Activated CD4-positive, CD25-positive, alpha-beta regulatory T cell treated with anti-CD3 and anti-CD28 coated beads, Interleukin-2, amount 50 U/mL, for 24 hours (primary cell): Measurements from ENCODE around the gene FGD5.

ENCODE experiments used
- ATAC-seq, 2 donors: fragments of 150-1000 bp; cut with Tn5 transposase; one replicate each; pipeline ENCODE4 v1.10.0; 2021; ENCODE audit warnings: mild to moderate bottlenecking in 1 of 2, moderate library complexity in 1 of 2

FGD5 gene

DNA sequence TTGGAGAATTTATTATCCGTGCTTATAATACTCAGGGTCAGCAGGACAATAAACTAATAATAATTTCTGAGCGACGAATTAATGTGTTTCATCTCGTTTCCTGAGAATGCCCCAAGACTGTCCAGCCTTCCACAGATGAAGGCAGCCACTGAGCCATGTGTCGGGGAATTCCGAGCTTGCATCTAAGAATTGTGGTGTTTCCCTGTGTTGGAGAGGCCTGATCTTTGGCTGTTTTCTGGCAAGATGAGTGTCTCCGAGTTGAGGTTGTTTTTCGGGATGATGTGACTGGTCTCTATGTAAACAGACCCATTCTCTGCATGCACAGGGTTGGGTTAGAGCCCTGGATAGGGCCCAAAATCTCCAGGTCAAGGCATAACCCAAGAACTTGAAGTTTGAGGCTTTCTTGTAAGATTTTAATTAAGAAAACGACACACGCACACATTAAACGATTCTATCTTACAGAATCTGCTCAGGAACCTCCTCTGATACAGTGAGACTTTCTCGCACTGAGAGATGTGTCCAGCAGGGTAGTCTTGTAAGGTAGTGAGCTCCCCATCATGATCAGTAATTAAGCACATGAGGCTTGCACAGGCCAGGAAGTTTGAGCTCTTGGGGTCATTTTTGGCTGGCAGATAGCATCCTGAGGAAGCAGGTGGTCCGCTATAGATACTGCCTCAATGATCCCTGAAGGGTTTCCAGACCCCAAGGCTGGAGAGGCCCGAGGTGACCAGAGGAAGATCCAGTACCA is 14.4 kb downstream of the FGD5 start:
- ATAC-seq: no peak

DNA sequence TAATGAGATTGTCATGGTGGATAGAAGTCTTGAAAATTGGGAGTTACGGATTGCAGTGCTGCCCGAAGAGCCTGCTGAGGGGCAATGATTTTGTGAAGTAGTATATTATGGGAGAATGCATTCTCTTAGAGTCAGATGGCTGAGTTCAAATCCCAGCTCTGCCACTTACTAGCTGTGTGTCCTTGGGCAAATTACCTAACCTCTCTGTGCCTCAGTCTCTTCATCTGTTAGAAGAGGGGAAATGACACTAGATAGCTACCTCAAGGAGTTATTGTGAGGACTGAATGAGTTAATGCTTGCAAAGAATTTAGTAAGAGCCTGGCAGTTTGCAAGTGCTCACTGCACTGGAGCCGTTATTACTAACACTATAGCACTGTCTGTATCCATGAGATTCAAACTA is 15.4 kb downstream of the FGD5 start:
- no peak for ATAC-seq

DNA sequence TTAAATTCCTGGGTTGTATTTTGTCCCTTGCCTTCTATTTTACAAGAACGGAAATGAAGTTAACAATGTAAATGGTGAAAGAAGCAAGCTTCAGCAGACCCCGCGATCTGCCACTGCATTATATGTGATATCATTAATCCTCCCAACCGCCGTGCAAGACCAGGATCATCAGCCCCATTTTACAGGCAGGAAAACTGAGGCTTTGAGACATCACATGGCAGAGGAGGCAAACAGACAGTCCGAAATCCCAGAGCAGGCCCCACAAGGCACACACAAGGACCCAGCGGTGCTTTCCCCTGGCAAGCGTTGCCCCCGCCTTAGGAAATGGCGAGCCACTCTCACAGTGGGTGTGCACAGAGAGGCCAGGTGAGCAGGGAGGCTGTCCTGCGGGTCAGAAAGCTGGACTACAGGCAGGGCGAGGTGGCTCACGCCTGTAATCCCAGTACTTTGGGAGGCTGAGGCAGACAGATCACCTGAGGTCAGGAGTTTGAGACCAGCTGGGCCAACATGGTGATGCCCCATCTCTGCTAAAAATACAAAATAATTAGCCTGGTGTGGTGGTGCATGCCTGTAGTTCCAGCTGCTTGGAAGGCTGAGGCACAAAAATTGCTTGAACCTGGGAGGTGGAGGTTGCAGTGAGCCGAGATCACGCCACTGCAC is 16.2 kb downstream of the FGD5 start:
- no peak for ATAC-seq

DNA sequence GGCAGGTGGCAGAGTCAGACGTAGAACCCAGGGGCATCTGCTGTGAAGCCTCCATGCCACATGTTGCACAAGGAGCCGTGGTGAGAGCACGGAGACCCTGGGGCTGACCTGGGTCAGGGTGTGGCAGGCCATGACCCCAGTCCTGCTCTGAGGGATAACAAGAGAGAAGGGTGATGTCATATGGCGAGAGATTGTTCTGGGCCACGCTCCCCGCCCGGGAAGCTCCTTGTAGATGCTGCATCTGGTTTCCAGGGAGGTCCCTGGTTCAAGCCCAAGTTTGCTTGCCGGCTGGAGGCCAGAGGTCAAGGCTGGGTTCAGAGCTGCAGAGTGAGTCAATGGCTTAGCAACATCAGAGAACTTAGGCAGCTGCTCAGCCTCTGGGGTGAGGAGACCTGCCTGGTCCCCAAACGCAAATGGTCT is 17.3 kb downstream of the FGD5 start:
- ATAC-seq: no peak

DNA sequence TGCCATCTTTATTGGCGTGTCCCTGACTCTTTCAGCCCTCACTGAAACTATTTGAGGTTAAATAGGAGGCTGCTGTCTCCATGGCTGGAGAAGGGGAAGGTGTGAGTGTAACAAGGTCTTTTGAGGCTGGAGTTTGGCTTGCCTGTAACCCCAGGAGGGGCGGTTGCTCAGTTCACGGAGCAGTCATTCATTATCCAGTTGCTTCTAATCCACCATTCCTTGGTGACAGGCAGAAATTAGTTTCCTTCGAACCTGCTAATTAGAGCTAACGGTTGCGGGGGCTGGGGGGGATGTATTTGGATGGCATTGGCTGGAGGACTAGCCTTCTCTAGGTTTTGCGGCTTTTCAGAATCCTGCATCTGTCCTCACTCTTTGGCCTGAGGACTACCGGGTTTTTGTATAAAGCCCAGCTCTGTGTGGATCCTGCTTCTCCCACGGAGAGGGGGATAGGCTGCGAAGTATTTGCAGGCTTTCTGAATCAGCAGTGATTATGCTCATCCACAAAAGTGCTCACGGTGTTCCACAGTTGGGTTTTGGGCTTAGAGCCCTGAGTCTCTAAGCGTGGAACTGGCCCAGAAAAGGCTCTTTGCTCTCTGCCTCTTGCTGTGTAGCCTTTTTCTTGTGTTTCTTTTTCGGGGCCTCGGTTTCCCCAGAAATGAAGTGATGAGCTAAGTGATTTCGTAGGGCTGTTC is 18.6 kb downstream of the FGD5 start:
- no peak for ATAC-seq

DNA sequence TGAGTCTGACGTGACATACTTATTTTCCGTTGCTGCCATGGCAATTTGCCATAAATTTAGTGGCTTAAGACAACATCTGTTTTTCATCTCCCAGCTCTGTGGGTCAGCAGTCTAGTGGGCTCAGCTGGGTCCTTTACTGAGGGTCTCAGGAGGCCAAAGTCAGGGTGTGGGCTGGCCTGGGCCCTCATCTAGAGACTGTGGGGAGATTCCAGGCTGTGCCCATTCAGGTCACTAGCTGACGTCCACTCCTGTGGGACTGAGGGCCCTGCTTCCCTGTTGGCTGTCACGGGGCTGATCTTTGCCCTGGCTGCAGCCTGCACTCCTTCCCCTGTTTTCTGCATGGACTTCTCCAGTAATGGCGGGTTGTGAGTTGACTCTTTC is 19.1 kb downstream of the FGD5 start:
- ATAC-seq: no peak

DNA sequence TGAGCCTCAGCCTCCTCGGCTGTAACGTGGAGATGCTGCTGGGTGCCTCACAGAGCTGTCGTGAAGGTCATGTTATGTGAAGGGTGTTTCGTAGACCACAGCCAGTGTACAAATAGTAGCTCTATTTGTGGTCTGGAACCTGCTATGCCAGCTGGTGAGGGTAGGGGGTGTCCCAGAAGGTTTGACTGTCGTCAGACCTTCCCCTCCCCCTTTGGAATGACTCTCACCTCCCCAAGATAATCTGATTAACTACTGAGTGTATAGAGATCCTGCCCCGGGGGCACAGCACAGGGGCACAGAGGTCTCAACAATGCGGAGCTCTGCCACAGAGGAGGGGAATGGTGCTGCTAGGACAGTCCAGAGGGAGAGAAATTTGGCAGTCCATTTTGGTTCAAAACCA is 20.5 kb downstream of the FGD5 start:
- no peak for ATAC-seq

DNA sequence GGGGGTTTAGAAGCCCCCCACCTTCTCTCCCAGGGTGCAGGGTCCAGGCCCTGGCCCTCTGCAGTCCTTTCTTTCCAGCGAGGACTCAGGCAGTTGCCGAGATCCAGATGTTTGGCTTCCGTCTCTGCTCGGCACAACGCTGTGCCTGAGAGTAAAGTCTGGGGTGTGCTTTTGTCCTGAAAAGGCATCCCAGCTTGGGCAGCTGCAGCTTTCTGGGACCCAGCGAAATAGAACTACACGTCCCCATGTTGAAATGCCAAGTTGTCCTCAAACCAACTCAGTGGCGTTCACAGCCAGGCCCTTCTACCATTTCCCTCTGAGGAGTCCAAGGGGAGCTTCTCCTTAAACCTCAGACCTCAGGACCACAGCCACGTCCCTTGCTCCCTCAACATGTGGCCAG is 23.1 kb downstream of the FGD5 start:
- ATAC-seq: no peak

DNA sequence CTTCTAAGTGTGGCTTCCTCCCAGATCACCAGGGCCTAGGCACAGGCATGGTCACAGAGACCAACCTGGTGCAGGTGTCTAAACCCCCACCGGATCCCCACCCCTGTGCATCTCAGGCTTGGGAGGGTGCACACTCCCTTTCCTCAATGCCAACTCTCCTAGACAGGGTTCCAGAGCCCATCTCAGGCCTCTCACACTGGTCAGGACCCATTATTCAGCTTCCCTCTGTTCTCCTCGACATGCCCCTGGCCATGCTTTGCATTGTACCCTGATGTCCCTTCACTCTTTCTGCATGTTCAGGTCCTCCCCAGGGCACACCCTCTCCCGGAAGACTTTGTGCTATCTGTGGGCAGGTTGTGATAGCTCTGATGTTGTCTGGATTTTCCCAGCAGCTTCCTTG is 23.5 kb downstream of the FGD5 start:
- no peak for ATAC-seq

DNA sequence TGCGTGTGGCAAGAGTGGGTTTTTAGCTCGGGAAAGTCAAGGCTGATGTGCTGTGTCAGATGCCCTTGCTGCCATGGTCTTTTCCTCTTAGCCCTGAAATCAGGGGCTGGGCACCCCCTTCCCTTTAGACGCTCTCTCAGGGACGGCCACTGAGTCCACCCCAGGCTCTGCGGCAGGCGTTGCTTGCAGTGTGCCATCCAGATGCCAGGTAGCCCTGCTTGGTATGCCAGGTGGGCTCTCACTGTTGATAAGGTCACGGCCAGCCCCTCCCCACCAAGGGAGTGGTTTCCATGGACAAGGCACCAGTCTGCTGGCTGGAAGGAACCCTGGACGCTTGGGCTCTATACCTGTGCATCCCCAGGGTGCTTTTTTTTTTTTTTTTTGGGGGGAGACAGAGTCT is 24.6 kb downstream of the FGD5 start:
- ATAC-seq: no peak

DNA sequence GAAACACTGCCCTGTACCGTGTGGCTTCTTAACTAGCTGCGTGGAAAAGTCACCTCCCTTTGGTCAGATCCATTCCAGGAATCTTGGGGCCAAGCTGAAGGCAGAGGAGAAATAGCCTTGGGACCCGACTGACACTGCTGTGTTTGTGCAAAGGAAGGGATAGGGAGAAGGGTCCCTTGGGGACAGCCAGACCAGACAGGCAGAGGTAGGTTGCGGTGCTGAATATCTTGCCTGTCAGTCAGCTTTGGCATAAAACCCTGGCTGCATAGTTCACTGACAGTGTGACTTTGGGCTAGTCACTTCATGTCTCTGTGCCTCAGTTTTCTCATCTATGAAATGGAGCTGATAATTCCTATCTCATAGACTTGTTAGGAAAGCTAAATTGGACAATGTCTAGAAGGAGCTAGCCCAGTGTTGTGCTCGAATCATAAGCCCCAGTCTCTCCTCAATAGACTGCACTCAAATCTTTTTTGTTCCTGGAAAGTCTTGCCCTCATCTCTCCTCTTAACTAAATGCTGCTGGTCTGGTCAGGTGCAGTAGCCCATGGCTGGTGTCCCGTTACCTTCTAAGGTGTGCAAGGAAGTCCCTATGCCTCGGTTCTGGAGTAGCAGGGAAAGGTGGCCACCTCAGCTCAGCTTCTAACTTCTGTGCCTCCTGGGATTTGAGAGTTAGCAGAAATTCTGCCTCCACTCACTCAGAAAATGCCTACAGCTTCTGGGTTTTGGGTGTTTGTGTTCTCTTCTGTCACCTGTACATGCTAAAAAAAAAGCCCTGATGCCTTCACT is 25.8 kb downstream of the FGD5 start:
- ATAC-seq: no peak

DNA sequence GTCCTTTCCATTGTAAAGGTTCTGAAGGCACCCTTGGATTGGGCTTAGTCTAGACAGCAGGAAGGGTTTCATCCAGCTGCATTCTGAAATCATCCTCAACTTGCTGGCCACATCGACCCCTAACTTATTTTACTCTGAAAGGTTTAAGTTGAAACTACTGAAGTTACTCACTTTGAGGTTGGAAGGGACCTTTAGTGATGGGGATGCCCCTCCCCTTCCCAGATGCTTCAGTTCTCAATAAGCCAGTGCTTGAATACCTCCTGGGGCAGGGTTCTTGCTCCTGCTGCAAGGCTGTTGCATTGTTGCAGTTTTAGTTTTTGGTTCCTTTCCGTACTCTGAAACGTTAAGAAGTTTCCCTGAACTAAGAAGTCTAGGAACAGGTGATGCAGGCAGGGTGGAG is 26.4 kb downstream of the FGD5 start:
- no peak for ATAC-seq

DNA sequence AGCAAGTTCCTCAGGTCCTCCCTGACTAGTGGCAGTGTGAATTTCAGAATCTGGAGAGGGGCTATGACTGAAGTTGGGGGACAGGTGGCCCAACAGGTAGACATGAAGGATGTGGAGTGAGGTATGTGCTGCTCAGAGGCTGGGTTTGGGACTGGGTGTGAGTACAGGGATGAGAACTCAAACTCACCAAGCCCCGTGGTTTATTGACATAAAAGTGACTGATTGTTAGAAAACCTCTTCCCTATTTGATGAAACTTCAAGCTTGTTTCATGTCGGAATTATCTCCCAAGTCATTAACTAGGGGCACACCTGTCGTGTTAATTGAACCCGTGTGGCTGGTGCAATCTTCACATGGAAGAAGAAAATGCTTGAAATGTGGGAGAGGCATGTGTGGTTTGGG is 27.1 kb downstream of the FGD5 start:
- ATAC-seq: no peak

DNA sequence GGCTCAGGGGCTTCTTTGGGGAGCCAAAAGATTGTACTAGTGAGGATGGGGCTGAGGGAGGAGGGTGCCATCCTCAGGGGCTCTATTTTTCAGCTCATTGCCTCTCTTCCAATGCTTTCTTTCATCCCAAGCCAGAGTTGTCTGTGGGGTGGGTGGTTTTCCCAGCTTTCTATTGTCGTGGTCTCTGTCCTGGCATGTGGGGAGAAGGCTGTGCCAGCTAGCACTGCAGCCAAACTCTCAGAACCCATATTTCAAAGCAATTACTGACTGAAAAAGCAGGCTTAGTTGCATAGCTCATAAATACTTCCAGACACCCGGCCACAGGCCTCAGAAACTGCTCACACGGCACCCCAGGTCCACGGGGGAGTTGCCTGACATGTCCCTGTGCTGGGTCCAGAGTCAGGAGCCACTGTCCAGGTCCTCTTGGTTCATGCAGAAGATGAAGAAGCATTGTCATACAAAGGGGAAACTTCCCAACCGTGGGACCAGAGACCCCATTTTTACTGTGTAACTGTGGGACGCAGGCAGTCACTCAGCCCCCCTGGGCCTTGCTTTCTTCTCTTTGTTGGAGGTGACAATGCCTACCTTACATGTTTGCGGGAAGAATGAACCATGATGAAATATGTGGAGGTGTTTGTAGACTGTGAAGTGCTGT is 27.6 kb downstream of the FGD5 start:
- ATAC-seq: no peak

DNA sequence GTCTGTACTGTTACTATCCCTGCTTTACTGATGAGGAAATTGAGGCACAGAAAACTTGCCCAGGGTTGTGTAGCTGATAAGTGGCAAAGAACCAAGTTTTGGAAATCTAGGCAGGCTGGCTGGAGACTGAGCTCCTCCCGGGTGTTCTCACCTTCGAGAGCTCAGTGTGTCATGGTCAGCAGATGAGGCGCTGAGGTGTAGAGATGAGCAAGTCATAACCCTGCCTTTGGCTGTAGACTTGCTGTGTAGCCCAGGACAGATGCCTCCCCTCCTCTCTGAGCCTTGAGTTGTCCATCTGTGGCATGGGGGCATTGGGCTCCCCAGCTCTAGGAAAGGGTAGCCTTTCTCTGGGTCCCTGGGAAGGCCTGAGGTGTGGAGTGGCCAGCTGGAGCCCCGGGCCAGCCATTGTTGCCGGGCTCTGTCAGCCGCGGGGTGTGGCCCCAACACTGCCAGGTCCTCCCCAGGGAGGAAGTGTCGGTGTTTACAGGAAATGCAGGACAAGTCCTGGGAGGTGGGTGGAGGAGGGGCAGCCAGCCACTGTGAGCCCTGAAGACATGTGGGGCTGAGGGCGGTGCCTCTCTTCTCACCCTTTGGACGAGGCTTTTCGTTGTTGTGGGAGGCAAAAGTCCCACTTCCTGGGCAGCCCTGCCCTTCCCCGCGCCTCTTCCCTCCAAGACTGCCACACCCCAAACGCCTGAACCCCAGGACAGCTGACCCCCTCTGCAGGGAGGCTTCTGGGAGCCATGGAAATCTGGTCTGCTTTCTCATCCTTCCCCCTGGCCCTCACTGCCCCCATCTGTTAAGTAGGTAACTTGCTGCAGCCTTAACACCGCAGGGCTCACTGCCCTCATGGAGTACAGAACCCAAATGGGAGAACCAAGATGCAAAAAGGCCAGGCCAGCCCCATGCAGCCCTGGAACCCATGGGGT is 29.1 kb downstream of the FGD5 start:
- ATAC-seq: no peak

DNA sequence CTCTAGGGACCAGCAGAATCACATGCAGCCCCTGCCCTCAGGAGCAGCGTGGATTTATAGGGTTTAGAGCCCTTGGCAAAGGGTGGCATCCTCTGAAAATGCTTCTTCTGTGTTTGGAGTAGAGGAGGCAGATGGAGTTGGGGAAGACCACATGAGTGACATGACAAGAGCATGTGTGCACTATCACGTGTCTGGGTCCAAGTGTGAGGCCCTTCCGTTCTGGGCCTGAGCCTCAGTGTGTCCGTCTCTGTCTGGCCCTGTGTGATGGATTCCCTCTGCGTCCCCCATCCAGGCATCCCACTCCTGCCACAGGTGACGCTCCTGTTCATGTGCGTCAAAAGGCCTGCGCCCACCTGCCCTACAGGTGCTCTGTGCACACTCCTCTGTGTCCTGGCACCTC is 30.1 kb downstream of the FGD5 start:
- ATAC-seq: no peak

DNA sequence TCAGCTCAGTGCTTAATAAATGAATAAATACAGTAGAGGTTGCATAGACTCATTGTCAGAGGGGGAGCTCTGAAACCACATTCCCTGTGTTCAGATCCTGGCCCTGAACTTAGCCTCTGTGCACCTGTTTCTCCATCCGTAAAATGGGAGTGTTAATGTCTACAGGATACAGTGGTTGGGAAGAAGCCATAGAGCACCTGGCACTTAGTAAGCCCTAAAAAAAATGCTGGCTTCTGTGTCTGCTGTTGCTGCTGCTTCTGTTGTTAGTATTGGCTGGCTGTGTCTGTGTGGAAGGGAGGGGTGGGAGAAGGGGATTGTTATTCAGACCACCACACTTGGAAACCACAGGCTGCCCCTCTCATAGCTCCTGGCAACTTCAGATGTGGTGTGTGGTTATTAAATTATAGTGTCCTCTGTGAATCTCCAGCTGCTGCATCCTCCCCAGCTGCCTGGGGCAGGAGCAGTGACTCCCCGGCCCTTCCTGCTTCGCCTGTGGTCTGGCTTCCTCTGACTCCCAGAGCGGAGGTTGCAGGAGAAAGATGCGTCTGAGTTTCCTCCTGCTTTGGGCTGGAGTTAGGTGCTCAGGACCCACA is 31.0 kb downstream of the FGD5 start:
- ATAC-seq: no peak

DNA sequence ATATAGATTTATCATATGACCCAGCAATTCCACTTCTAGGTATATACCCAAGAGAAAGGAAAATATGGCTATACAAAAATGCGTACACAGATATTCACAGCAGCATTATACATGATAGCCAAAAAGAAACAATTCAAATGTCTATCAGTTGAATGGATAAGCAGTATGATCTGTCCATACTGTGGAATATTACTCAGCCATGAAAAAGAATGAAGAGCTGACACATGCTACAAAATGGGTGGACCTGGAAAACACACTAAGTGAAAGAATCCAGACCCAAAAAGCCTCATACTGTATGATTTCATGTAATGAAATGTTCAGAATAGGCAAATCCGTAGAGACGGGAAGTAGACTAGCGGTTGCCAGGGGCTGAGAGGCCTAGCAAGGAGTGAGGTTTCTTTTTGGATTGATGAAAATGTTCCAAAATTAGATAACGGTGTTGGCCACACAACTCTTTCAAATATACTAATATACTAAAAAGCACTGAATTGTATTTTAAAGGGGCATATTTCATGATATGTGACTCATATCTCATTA is 33.4 kb downstream of the FGD5 start:
- no peak for ATAC-seq

DNA sequence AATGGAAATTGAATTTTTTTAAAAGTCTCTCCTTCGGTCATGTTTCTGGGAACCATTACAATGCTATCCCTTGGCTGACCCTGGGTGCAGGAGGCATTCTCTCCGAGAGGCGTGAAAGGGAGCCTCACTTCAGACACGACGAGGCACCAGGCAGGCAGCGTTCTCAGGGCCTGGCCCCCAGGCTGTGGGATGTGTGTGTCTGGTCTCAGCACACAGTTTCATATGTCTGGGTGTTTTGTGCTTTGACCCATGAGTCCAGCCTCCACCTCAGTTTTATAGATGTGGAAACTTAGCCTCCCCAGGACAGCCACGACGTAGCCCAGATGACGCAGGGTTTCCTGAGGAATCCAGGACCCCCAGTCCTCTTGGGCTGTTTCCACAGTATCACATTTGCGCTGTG is 34.0 kb downstream of the FGD5 start:
- no peak for ATAC-seq

DNA sequence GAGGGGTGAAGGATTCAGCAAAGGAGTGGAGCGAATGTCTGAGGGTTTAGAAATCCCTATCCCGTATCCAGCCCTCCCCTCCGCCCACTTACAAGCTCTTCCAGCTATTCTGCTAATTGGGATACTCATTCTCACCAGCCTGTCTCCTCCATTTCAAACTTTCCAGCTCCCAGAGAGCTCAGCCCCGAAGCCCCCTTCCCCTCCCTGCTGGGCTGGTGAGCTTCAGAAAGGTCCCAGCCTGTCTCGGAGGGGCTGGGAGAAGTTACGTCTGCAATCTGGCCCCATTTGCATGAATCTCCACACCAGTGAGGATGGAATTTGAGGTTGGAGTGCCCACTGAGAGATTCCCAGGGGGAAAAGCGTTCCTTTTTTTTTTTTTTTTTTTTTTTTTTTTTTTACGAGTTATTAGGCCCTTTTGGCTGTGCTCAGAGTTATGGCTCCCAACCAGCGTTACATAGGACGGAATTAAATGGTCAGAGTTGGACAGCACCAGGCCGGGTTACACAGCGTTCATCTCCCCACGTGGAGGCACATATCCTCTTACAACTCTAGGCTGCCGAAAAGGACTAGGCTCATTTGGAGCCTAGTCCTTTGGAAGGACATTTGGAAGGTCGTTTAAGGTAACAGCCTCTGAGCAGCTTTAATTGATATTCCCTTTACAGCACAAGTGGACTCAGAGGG is 34.6 kb downstream of the FGD5 start:
- no peak for ATAC-seq
